ENCODE data around the gene MED4. TPM values are rescaled to one million over a fixed set of nuclear protein-coding genes. Genes with fewer than 3 reads are reported as not detected.
"Not testable (repeated sequence)": the region's sequence is repeated elsewhere in the genome, so short reads cannot be mapped to it uniquely, and the experiment has no call there.

The MED4 gene
- total and polyA plus RNA-seq, 9 donors = 23.3 to 63.8 (median 47.1) TPM

GRCh38 chr13:48068036-48068435, 26.9 kb downstream of the MED4 start:
- Histone ChIP-seq H3K4me3 (no peak overlapping the region), H3K9me3 (peaks cover 0 to 26% of the 10 kb centered on the region in 2 donors), H3K36me3 (no peaks in the 10 kb centered on the region), H3K4me1 (ENCODE audit: insufficient read depth) (no peaks in the 10 kb centered on the region), H3K27me3 (no peaks in the 10 kb centered on the region), H3K27ac (no peak overlapping the region)
- DNase-seq = no peak
- intact Hi-C loops (cut with DNase I) = no loop called here
- TF ChIP-seq POLR2A (IDR thresholded peaks at IDR 0.05) (no peak), EP300 (IDR thresholded peaks at IDR 0.05) (no peak), CTCF (IDR thresholded peaks at IDR 0.05) (no peak)

GRCh38 chr13:48066310-48066989, 28.5 kb downstream of the MED4 start:
- TF ChIP-seq EP300 (IDR thresholded peaks at IDR 0.05) = no peak
- Histone ChIP-seq H3K4me3 (no peak overlapping the region), H3K36me3 (no peaks in the 10 kb centered on the region), H3K4me1 (ENCODE audit: insufficient read depth) (no peaks in the 10 kb centered on the region), H3K9me3 (peaks cover 0 to 10% of the 10 kb centered on the region in 2 donors), H3K27me3 (no peaks in the 10 kb centered on the region), H3K27ac (no peak overlapping the region)
- WGBS, 3 donors = 95 to 100% (median 98%) methylated on average over 3 of the region's 3 CpGs
- intact Hi-C loops (cut with DNase I) = no loop called here
- DNase-seq = no peak

- H3K4me1 ChIP-seq (ENCODE audit: insufficient read depth); H3K27ac ChIP-seq; DNase-seq; H3K4me3 ChIP-seq; H3K36me3 ChIP-seq; intact Hi-C loops (cut with DNase I); H3K9me3 ChIP-seq; H3K27me3 ChIP-seq: not testable (repeated sequence)
- WGBS, 3 donors = 56 to 78% (median 67%) methylated on average over 5 of the region's 5 CpGs
These were observed 35.0 kb downstream of the MED4 start for GRCh38 chr13:48059951-48060350.

- H3K27me3 ChIP-seq; intact Hi-C loops (cut with DNase I); H3K4me3 ChIP-seq; H3K4me1 ChIP-seq (ENCODE audit: insufficient read depth); H3K36me3 ChIP-seq; DNase-seq; H3K27ac ChIP-seq; H3K9me3 ChIP-seq: not testable (repeated sequence)
- WGBS, 3 donors = 66 to 89% (median 88%) methylated on average over 6 of the region's 6 CpGs
These were observed 36.4 kb downstream of the MED4 start for GRCh38 chr13:48058536-48058935.

- H3K27me3 ChIP-seq = no peaks in the 10 kb centered on the region
- WGBS, 3 donors = 85 to 89% (median 87%) methylated on average over 5 of the region's 5 CpGs
- no peak overlapping the region for H3K4me3 ChIP-seq
- DNase-seq = no peak
- TF ChIP-seq EP300 (IDR thresholded peaks at IDR 0.05) (no peak), CTCF (IDR thresholded peaks at IDR 0.05) (no peak), POLR2A (IDR thresholded peaks at IDR 0.05) (no peak)
- no peaks in the 10 kb centered on the region for H3K4me1 ChIP-seq (ENCODE audit: insufficient read depth)
- intact Hi-C loops (cut with DNase I) = no loop called here
- H3K9me3 ChIP-seq = no peaks in the 10 kb centered on the region
- H3K36me3 ChIP-seq = no peaks in the 10 kb centered on the region
- H3K27ac ChIP-seq = no peak overlapping the region
These were observed 39.2 kb downstream of the MED4 start for GRCh38 chr13:48055712-48056111.

- no peak overlapping the region for H3K27ac ChIP-seq
- no peaks in the 10 kb centered on the region for H3K9me3 ChIP-seq
- 93 to 94% (median 93%) methylated on average over 6 of the region's 6 CpGs for WGBS, 3 donors
- DNase-seq = no peak
- no peaks in the 10 kb centered on the region for H3K27me3 ChIP-seq
- no peak overlapping the region for H3K4me3 ChIP-seq
- H3K36me3 ChIP-seq = no peaks in the 10 kb centered on the region
- TF ChIP-seq POLR2A (IDR thresholded peaks at IDR 0.05) (no peak), EP300 (IDR thresholded peaks at IDR 0.05) (no peak), CTCF (IDR thresholded peaks at IDR 0.05) (no peak)
- intact Hi-C loops (cut with DNase I) = no loop called here
- H3K4me1 ChIP-seq (ENCODE audit: insufficient read depth) = no peaks in the 10 kb centered on the region
These were observed 40.3 kb downstream of the MED4 start for GRCh38 chr13:48054601-48055000.
